IPS DF 19.7 (cell line): ENCODE measurements around the gene MAGEB17.
"Not testable (repeated sequence)": the region's sequence is repeated elsewhere in the genome, so short reads cannot be mapped to it uniquely, and the experiment has no call there.

Experiments used
- DNase-seq: peaks from one replicate; pipeline ENCODE4 v3.0.0-alpha.2; 2013; ENCODE audit warnings: low read depth, low spot score

MAGEB17 gene

DNA sequence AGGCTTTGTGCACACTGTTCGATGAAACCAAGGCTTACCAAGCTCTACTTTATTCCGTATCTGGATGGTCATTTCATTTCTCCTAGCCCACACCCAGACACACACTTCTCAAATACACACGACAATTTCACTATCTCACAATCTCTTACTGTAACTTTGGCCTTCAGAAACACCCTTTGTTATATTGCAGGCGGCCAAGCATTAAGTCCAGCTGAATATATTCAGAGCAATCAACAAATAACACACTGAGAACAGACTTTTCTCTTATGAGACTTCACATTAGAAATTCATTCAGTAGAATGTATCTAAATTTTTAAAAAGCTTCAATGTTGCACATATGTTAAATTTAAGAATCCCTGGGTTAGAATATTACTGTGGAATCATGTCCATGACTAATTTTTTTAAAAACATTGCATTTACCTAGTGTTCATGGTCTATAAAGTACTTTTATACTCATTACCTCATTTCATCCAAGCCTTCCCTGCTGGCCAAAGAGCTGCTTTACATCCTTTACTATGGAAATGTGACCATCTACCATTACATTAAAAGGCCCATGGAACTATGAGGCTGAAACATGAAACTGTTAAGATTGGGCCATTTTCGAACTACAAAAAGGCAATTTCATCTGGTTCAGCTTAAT is 10.5 kb upstream of the MAGEB17 start:
- DNase-seq: no peak

DNA sequence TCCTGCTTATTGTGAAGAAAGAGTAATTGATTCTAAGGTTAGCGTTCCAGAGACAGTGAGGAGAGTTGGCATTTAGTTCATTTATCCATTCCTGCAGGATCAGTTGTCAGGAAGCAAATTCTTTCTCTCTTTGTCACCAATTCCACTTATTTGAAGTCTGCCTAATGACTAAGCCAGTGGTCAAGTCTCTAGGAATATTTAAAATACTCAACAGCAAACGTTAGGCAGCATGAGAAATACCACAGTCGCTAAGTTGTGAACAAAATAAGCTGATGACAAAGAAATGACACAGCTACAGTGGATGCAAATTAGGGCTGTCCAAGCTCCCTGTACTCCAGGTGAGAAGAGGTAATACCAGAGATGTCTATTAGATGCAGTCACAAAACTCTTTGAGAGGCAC is 6.6 kb upstream of the MAGEB17 start:
- DNase-seq: no peak

DNA sequence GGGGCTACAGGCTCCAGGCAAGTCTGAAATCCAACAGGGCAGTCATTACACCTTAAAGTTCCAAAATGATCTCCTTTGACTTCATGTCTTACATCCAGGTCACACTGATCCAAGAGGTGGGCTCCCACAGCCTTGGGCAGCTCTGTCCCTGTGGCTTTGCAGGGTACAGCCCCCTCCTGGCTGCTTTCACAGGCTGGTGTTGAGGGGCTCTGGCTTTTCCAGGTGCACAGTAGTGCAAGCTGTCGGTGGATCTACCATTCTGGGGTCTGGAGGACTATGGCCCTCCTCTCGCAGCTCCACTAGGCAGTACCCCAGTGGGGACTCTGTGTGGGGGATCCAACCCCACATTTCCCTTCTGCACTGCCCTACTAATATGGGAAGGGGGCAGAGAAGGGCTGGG is 6.1 kb upstream of the MAGEB17 start:
- DNase-seq: not testable (repeated sequence)

DNA sequence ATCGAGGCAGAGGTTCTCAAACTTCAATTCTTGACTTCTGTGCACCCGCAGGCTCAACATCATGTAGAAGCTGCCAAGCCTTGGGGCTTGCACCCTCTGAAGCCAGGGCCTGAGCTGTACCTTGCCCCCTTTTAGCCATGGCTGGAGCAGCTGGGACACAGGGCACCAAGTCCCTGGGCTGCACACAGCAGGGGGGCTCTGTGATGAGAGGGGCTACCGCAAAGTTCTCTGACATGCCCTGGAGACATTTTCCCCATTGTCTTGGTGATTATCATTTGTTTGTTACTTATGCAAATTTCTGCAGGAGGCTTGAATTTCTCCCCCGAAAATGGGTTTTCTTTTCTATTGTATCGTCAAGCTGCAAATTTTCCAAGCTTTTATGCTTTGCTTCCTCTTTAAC is 4.9 kb upstream of the MAGEB17 start:
- DNase-seq: no peak

DNA sequence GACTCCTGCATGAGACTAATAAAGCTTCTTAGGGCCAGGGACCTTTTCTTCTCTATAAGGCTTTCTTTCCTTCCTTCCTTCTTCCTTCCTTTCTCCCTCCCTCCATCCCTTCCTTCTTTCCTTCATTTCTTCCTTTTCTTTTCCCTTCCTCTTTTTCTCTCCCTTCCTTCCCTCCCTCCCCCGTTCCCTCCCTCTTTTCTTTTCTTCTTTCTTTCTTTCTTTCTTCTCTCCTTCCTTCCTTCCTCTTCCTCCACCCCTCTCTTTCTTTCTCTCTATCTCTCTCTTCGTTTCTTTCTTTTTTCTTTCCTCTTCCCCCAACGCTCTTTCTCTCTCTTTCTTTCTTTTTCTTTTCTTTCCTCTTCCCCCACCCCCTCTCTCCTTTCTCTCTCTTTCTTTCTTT is 2.5 kb upstream of the MAGEB17 start:
- DNase-seq: no peak

DNA sequence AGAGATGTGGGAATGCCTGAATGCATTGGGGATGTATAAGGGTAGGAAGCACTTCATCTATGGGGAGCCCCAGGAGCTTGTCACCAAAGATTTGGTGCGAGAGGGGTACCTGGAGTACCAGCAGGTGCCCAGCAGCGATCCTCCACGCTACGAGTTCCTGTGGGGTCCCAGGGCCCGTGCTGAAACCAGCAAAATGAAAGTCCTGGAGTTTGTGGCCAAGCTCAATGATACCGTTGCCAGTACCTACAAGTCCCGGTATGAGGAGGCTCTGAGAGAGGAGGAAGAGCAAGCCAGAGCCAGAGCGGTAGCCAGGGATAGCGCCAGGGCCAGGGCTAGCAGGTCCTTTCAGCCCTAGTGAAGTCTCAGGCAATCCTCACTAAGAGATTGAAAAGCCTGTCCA is 3.8 kb downstream of the MAGEB17 start:
- DNase-seq: no peak

DNA sequence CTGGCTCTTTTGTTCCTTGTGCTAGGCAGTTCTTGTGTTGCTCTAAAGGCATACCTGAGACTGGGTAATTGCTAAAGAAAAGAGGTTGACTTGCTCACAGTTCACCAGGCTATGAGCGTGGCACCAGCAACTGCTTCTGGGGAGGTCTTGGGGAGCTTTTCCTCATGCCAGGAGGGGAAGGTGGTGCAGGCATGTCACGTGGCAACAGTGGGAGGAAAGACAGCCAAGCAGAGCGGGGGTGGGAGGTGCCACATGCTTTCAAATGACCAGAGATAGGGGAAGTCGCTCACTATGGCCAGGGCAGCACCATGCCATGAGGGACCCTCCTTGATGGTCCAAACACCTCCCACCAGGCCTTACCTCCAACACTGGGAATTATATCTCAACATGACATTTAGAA is 4.7 kb downstream of the MAGEB17 start:
- DNase-seq: no peak

DNA sequence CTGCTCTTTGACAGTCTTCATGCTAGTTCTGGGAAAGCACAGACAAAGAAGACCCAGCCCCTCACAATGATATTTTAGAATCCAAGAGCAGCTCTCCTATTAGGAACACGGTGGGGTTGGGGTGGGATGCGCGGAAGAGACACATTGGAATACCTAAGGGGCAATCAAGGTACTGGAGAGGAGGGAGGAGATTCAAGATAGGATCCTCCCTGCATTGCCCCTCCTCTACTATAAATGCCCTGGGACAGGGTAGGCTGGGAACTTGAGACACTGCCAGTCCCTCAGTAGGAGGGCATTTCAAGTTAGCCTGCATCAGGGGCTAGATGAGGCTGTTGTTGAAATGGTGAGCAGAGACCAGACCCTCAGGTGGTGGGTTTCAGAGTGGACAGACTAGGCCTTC is 5.1 kb downstream of the MAGEB17 start:
- no peak for DNase-seq

DNA sequence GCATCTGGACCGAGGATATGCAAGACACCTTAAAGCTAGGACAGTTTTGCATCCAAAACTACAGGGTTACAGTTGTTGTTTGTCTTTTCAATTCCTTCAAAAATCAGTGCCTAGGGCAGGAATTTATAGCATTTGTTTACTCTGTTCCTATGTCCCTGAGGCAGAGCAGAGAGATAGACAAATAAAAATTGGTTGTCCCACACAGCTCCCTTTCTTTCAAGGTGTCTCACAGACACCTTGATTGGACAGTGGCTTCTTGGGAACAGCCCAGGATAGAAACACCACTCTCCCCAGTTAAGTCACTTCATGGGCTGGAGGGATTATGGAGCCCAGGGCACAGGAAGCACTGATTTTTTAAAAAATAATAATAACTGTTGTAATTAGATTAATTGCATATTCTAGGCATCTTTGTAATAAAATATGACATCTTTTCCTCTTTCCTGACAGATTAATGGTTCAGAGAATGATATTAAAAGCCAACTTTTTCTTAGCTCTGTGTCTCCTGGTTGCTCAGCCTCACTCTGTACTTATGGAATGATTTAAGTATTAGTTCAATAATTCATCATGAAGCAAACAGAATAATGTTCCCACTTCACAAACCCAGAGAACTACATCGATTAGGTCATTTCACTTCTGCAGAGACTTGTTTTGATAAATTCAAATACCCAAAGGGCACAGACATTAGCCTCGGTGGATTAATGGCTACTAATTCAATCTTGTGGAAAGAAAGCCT is 8.2 kb downstream of the MAGEB17 start:
- no peak for DNase-seq

DNA sequence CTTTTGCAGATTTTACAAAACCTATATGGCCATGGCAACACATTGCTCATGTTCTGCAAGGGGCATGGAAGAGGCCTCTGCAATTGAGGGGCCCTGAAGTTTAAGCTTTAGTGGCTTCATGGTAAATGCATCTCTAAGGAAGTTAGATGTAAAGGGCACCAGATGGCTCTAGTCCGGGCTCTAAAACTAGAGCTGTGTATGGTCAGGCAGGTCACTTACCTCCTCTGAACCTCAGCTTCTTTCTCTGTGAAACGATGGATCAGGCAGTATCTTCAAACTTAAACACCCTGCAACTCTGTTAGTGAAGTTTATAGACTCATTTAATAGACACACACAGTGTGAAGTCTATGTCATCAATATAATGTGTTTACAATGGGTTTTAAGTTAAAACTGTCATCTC is 10.0 kb downstream of the MAGEB17 start:
- no peak for DNase-seq

DNA sequence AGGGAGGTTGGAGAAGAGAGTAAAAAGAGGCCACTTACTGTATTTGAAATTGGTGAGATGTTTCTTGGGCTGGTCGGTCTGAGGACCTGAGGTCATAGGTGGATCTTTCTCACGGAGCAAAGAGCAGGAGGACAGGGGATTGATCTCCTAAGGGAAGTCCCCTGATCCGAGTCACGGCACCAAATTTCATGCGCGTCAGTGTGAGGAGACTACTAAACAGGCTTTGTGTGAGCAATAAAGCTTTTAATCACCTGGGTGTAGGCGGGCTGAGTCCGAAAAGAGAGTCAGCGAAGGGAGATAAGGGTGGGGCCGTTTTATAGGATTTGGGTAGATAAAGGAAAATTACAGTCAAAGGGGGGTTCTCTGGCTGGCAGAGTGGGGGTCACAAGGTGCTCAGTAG is 16.6 kb downstream of the MAGEB17 start:
- not testable (repeated sequence) for DNase-seq

DNA sequence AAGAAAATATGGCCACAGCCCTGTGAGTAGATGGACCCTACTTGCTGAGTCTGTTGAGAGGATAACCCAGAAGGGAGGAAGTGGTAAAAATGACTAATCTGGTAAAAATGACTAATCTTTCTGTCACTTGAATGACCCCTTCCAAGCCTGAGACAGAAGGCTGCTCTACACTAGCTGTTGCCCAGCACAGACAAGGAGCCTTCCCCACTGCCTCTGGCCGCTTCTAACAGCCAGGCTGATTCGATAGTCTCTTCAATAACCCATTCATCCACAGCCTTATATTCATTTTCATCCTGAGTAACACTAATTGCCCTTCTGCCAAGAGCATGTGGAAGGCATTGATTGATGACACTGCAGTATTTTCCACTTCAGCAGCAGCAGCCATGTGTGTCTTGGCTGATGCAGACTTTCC is 18.4 kb downstream of the MAGEB17 start:
- no peak for DNase-seq

DNA sequence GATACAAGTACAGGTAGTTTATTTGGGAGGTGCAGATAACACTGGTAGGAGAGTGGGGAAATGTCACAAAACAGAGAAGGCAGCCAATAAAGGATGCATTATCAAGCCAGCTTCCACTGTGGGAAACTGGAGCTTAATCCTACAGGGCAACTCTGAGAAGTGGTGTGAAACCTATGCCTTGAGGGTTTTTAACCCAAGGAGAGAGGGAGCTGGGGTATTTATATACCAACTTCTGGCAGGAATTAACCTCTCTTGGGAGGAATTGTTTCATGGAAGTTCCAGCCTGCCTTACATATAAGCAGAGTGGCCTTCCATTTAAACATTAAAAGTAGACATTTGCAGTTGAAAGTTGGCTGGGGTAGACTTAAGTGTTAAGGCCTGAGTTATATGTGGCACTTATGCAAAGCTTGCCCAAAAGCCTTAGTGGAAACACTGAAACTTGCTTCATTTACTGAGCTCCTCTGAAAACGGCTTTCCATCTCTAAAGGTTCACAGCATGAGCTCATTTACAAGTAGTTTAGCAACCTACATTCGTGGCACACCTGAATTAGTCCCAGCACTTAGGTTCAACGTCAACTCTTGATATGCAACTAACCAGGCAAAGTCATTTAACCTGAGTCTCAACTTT is 19.2 kb downstream of the MAGEB17 start:
- peak; percentile 78 for DNase-seq

DNA sequence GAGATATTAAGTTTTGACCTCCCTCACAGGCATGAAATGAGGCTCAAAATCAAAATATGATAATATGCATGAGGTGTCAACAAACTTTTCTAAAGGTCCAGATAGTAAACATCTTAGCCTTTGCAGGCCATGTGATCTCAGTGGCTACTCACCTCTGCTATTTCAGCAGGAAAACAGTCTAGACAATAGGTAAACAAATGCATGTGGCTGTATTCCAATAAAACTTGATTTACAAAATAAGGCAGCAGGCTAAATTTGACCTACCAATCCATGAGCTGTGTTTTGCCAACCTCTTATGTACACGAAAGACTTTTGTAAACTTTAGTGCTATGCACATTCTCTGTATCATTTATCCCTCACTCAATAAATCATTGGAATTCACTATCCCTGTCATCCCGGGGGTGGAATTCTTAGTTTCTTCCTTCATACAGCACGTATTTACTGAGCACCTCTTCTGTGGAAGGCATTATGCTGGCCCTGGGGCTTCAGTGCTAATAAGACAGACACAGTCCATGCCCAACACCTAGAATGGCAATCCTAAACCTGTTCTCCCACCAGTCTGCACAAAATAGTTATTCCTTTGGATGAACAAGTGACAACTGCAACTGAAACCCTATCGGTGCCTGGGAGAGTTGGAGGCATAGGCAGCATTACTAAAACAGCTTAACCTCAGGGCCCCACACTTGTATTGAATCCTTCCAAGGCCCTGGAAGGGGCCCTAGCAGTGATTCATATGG is 19.9 kb downstream of the MAGEB17 start:
- no peak for DNase-seq

DNA sequence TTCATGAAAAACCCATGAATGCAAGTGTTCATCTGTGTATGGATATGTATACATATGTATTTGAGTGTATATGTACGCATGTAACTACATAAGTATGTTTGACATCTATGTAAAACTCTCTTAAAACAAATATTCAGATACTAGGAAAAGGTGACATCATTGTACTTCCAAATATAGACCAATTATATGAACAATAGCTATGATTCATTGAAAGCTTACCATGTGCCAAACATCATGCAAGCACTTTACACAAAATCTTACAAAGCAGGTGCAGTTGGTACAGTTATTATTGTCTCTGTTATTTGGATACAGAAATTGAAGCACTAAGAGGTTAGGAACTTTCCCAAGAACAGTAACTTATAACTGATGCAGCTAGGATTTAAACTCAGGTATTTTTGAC is 21.4 kb downstream of the MAGEB17 start:
- DNase-seq: no peak

DNA sequence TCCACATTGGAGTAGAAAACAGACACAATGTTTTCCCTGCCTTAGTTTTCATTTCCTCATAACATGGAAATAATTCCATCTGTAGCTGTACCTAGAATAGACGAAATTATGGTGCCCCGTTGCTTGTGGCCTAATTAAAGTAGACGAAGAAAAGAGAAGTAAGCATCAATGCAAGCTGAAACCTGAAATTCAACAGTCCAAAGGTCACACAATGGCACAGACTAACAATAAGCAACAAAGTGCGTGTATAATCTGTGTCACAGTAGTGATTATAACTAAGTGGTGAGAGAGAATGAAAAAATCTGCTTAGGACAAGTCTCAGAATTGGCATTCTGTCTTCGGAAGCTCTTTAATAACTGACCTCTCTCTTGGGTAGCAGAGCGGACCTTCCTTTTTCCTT is 24.3 kb downstream of the MAGEB17 start:
- no peak for DNase-seq

DNA sequence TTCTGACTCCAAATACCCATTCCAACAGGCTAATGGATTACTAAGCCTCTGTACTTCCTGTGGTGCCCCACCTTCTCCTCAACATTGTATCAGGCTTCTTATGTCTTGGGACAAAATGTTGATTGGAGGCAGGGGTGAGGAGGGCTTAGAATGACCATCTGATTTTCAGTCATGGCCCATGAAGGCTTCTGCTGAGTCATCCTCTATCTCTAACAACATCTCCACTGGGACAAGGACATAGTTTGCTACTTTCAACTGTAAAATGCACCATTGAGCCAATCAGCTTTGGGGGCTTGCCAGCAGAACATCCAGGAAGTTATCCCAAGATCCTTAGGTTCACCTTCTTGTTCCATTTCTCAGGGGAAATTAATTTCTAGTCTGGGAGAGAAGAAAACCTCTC is 29.5 kb downstream of the MAGEB17 start:
- no peak for DNase-seq

DNA sequence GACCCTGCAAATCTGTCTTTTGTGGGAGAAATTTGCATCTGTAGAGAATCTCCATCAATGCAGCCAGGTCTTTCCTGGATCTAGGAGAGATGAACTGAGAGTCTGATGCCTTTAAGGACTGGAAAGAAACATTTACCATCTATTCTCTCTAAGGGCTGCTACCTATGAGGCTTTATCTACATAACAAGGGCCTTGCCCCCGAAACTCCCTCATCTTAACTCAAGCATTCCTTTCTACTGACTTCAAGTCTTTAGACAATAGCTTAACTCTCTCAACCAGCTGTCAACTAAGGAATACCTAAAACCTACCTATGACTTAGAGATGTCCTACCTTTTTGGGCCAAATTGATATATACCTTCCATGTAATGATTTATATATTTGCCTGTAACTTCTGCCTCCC is 32.1 kb downstream of the MAGEB17 start:
- DNase-seq: peak; percentile 79

DNA sequence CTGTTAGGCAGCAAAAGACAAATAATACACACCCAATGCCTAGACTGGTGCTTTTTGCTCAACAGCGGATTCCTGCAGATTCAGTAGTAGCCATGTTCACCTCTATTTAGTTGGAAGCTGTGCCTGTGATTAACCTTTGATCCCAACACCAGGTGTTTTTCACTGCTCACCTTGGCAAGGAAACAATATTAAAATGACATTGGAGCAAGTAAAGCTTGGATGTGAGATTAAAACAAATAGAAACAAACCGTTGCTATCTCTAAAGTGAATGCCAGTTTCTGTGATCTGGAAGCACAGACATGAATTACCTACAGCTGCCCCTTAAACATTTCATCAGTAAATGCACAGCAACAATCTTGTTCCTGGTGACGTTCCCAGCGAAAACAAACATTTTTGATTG is 35.7 kb downstream of the MAGEB17 start:
- no peak for DNase-seq

DNA sequence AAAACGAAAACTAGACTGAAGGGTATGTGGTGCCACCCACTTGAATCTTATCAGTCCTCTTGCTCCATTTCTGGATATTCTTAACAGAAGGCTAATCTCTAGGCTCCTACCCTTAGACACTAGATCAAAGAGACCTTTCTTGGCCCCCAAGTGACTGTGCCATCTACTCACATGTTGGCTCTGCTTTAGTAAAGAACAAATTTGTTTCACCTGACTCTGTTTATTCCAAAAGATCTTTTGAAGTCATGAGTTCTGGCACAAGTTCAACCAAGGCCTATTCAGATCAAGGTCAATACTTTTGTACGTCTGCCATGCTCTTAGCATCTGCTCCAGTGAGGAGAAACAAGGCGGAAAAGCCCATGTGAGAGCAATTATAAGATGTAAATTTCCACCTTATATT is 37.3 kb downstream of the MAGEB17 start:
- DNase-seq: no peak

DNA sequence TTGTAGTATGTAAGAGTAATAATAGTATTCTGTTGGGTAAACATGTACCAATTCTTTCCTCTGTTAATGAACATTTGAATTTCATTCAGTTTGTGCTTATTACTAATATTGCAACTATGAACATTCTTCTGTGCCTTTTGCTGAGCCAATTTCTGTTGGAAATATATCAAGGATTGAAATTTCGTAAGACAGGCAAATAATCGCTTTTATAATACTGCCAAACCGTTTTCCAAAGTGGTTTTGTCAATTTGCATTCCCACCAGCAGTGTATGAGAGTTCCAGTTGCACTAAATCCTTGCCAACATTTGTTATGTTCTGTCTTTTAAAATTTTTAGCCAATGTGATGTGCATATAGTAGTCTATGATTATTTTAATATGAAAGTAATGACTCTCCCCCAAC is 38.6 kb downstream of the MAGEB17 start:
- DNase-seq: no peak

DNA sequence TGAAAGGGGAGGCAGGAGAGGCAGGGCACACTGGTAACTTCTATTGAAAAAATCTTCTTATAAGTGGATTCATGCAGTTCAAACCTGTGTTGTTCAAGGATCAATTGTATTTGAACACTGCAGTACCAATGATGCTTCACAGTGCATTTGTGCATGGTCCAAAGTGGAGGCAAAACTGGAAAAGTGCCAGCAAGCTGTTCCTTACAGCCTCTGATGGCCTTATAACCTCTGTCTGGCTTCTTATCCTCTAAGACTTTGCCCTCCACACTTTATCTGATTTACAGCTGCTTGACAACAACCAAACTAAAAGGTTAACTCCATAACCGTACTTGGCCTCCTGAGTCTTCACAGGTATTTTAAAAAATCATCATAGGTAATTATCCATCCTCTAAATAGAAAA is 40.4 kb downstream of the MAGEB17 start:
- DNase-seq: no peak

DNA sequence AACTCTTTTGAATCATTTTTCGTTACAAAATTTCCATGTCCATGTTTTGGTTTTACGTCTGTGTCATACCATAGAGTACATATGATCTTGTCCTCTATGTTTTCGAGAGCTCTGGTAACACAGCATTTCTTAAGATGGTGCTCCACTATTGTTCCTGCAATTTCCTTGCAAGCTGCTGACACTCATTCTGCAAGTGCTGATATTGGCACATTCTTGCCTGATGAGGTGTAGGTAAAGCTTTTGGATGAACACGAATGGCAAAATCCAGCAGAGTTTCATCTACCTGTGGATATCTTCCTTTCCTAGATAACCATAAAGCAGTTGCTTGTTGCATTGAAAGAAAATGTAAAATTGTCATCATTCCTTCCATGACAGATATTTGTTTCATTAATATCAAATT is 41.3 kb downstream of the MAGEB17 start:
- DNase-seq: no peak
